ENCODE data around the gene MGAT3.

- peak in 1 of 6 experiments; percentile 18 for TF ChIP-seq CTCF (IDR thresholded peaks at IDR 0.05)
- TF ChIP-seq EP300 (IDR thresholded peaks at IDR 0.05), result peak in 1 of 4 donors; percentile 3
- peak in 2 of 4 donors; percentile 9 to 11 for TF ChIP-seq POLR2A (IDR thresholded peaks at IDR 0.05)
Measured at GRCh38 chr22:39471381-39472141, 14.7 kb downstream of the MGAT3 start.

Measured in upper lobe of left lung (tissue), 4 donors.